Measurements from ENCODE around the gene ARHGAP15. TPM values are rescaled to one million over a fixed set of nuclear protein-coding genes. Genes with fewer than 3 reads are reported as not detected.

ARHGAP15 gene
- total RNA-seq, 1 donor from 2014 or later = 0.51 TPM

DNA sequence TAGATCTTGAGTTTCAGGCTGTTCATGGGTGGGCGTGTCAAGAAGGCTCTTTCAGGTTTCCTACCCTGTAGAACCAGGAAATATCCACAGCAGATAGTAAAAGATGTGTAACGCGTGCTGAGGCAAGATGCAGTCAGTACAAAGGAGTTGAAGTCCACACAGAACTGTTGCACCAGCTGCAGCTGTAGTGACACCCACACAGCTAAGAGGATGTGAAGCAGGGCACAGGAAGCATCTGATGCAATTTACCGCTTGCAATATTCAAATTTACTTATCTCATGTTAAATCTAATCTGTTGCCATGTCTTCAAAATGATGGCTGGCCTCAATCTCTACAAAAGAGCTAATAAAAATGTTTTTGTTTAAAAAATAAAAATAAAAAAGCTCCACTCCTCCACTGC lies 132.8 kb downstream of the ARHGAP15 start:
- H3K27ac Mint-ChIP-seq = no peak overlapping the region

DNA sequence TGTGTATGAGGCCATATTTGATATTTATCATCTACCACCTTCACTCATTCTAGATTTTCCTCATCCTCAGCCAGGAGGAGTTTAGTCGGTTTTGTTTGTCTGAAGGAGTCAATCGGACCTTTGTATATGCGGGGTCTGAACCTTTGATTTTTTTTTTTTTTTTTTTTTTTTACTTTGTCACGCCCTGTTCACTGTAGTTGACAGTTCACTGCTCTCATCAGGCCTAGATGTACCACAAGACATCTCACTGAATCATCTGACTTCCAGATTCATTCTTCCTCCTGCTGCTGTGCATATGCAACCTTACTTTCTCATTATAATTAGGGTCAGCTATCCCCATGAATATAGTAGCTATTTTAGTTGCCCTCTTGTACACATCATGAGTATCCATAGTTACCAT lies 133.2 kb downstream of the ARHGAP15 start:
- peaks cover 16% of the 10 kb centered on the region for H3K4me1 Mint-ChIP-seq
- H3K36me3 Mint-ChIP-seq = no peaks in the 10 kb centered on the region
- TF ChIP-seq CTCF (IDR thresholded peaks at IDR 0.05; ENCODE audit: unreplicated experiment) = no peak
- H3K9me3 Mint-ChIP-seq = peaks cover 15% of the 10 kb centered on the region
- no peak overlapping the region for H3K4me3 Mint-ChIP-seq
- DNase-seq (ENCODE audit: low spot score in 2 of 2, unreplicated experiment in 2 of 2) = no peak
- H3K27ac Mint-ChIP-seq = no peak overlapping the region
- peaks cover 1% of the 10 kb centered on the region for H3K27me3 Mint-ChIP-seq (ENCODE audit: low read depth)

More for the DNA sequence above, 132.8 kb downstream of the ARHGAP15 start:
- peaks cover 16% of the 10 kb centered on the region for H3K4me1 Mint-ChIP-seq
- H3K27me3 Mint-ChIP-seq (ENCODE audit: low read depth) = peaks cover 1% of the 10 kb centered on the region
- H3K4me3 Mint-ChIP-seq = no peak overlapping the region
- no peak for DNase-seq (ENCODE audit: low spot score in 2 of 2, unreplicated experiment in 2 of 2)
- TF ChIP-seq CTCF (IDR thresholded peaks at IDR 0.05; ENCODE audit: unreplicated experiment) = no peak
- peaks cover 14% of the 10 kb centered on the region for H3K9me3 Mint-ChIP-seq
- H3K36me3 Mint-ChIP-seq = no peaks in the 10 kb centered on the region

GRCh38 chr2:143263066-143263625 lies 133.9 kb downstream of the ARHGAP15 start:
- Mint-ChIP-seq H3K27me3 (ENCODE audit: low read depth) (no peaks in the 10 kb centered on the region), H3K36me3 (no peaks in the 10 kb centered on the region), H3K27ac (no peak overlapping the region), H3K4me1 (peaks cover 14% of the 10 kb centered on the region), H3K4me3 (no peak overlapping the region), H3K9me3 (peaks cover 15% of the 10 kb centered on the region)
- TF ChIP-seq CTCF (IDR thresholded peaks at IDR 0.05; ENCODE audit: unreplicated experiment) = no peak
- DNase-seq (ENCODE audit: low spot score in 2 of 2, unreplicated experiment in 2 of 2) = no peak

DNA sequence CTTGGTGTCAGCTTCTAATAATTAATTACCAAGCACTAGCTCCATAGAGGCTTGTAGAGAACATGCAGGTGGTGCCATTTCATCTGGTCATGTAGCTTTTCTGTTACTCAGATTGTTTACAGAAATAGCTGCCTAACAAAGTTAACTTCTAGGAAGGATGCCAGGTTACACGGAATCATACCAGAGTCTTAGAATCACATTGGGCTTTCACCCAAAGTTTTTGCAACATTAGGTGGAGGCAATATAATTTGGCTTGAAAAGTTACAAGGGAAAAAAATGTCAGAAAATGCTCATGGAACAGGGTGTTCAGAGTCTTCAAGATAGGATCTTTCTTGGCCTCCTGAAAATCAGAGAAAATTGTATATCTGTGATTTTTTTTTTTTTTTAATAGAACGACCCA lies 135.6 kb downstream of the ARHGAP15 start:
- Mint-ChIP-seq H3K9me3 (peaks cover 15% of the 10 kb centered on the region), H3K27me3 (ENCODE audit: low read depth) (no peaks in the 10 kb centered on the region), H3K4me3 (no peak overlapping the region), H3K27ac (no peak overlapping the region), H3K4me1 (no peaks in the 10 kb centered on the region), H3K36me3 (no peaks in the 10 kb centered on the region)
- TF ChIP-seq CTCF (IDR thresholded peaks at IDR 0.05; ENCODE audit: unreplicated experiment) = no peak
- no peak for DNase-seq (ENCODE audit: low spot score in 2 of 2, unreplicated experiment in 2 of 2)

DNA sequence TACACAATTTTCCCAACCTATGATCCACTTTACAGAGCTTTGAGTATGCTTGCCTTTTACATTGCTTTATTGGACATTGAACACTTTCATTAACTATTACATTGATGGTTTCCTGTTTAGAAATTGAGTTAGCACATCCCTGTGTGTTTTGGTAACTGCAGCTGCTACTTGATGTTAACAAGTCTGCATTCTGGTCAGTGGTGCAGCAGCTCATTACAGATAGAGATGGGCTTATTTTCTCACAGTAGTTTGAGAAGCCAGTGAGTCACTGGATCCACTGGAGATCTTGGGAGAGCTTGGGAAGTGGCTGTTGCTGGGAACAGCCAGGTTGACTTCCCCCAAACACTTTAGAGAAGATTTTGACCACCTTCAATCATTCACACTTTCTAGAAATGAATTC lies 150.5 kb downstream of the ARHGAP15 start:
- peaks cover 3% of the 10 kb centered on the region for H3K4me1 Mint-ChIP-seq

More for the DNA sequence above, 150.5 kb downstream of the ARHGAP15 start:
- no peaks in the 10 kb centered on the region for H3K27me3 Mint-ChIP-seq (ENCODE audit: low read depth)
- peaks cover 6% of the 10 kb centered on the region for H3K9me3 Mint-ChIP-seq
- H3K36me3 Mint-ChIP-seq = no peaks in the 10 kb centered on the region
- H3K27ac Mint-ChIP-seq = no peak overlapping the region
- DNase-seq (ENCODE audit: low spot score in 2 of 2, unreplicated experiment in 2 of 2) = no peak
- no peak overlapping the region for H3K4me3 Mint-ChIP-seq
- no peak for TF ChIP-seq CTCF (IDR thresholded peaks at IDR 0.05; ENCODE audit: unreplicated experiment)

All from mesothelial cell of epicardium (in vitro differentiated cells).